PC-3 (cell line): ENCODE results near the gene LBX2. TPM values are rescaled to one million over a fixed set of nuclear protein-coding genes. Genes with fewer than 3 reads are reported as not detected.

ENCODE experiments used
- ATAC-seq: fragments of 200-7000 bp; cut with Tn5 transposase; 2 replicates; pipeline ENCODE4 v1.9.1; 2020; ENCODE audit warnings: mild to moderate bottlenecking, moderate library complexity
- BruUV-seq: library from RNA; stranded (reverse); fragments of 400-500 nt; replicated peaks from 2 replicates; lab custom pipeline; 2021; lab: Mats Ljungman, UMichigan
- CTCF ChIA-PET: fragments of 300-600 bp; sonication (Branson Sonifier 250); formaldehyde crosslinking; loops from one replicate; lab custom pipeline; 2022; ENCODE audit warnings: antibody characterized with exemption; lab: Charles Lee
- POLR2A ChIA-PET: fragments of 300-600 bp; sonication (Branson Sonifier 250); formaldehyde crosslinking; loops from one replicate; lab custom pipeline; 2022; ENCODE audit warnings: antibody characterized with exemption; ENCODE audit not compliant: unreplicated experiment; lab: Charles Lee
- DNase-seq: peaks from one replicate; pipeline ENCODE4 v3.0.0-alpha.2; 2015
- H2AFZ ChIP-seq: fragments of 300-600 bp; sonication (generic); 2 replicates; pipeline ENCODE4 v1.6.0; 2016; ENCODE audit warnings: antibody characterized with exemption, low read length
- H3F3A ChIP-seq: fragments of 300-600 bp; sonication (generic); one replicate; pipeline ENCODE4 v1.6.0; 2017; ENCODE audit warnings: antibody characterized with exemption, low read length, control low read depth, mild to moderate bottlenecking; ENCODE audit not compliant: unreplicated experiment
- H3K27ac ChIP-seq: fragments of 300-600 bp; sonication (generic); 2 replicates; pipeline ENCODE4 v1.5.1; 2016; ENCODE audit warnings: mild to moderate bottlenecking, low read length
- H3K27me3 ChIP-seq: fragments of 300-600 bp; sonication (generic); 2 replicates; pipeline ENCODE4 v1.6.1; 2016; ENCODE audit warnings: low read length, mixed read lengths
- H3K36me3 ChIP-seq: fragments of 300-600 bp; sonication (generic); 2 replicates; pipeline ENCODE4 v1.6.1; 2016; ENCODE audit warnings: low read depth, mixed run types, low read length, mixed read lengths
- H3K4me1 ChIP-seq: fragments of 300-600 bp; sonication (generic); 2 replicates; pipeline ENCODE4 v1.5.1; 2016; ENCODE audit warnings: low read length; ENCODE audit not compliant: insufficient read depth
- H3K4me2 ChIP-seq: fragments of 300-600 bp; sonication (generic); 2 replicates; pipeline ENCODE4 v1.6.0; 2016; ENCODE audit warnings: low read length
- H3K4me3 ChIP-seq: fragments of 300-600 bp; sonication (generic); 2 replicates; pipeline ENCODE4 v1.5.1; 2016; ENCODE audit warnings: mild to moderate bottlenecking, low read length, mixed read lengths
- H3K79me2 ChIP-seq: fragments of 300-600 bp; sonication (generic); 2 replicates; pipeline ENCODE4 v1.6.1; 2017; ENCODE audit warnings: low read length, mixed read lengths
- H3K9ac ChIP-seq: fragments of 300-600 bp; sonication (generic); 2 replicates; pipeline ENCODE4 v1.6.0; 2016; ENCODE audit warnings: mild to moderate bottlenecking, low read length
- H3K9me2 ChIP-seq: fragments of 300-600 bp; sonication (generic); replicated peaks from 2 replicates; pipeline ENCODE4 v1.6.1; 2016; ENCODE audit warnings: mixed run types, low read length, mixed read lengths
- H3K9me3 ChIP-seq: fragments of 300-600 bp; sonication (generic); 2 replicates; pipeline ENCODE4 v1.6.1; 2016; ENCODE audit warnings: low read length, mixed read lengths
- H4K20me1 ChIP-seq: fragments of 300-600 bp; sonication (generic); 2 replicates; pipeline ENCODE4 v1.6.1; 2016; ENCODE audit warnings: low read length, mixed read lengths
- EZH2 ChIP-seq: fragments of 300-600 bp; sonication (generic); IDR thresholded peaks from one replicate; pipeline ENCODE4 v1.6.1; 2017; ENCODE audit warnings: antibody characterized with exemption, mild to moderate bottlenecking, low read length; ENCODE audit not compliant: unreplicated experiment
- EZH2phosphoT487 ChIP-seq: fragments of 300-600 bp; sonication (generic); IDR thresholded peaks from 2 replicates; pipeline ENCODE4 v1.6.1; 2018; ENCODE audit warnings: mild to moderate bottlenecking, antibody characterized with exemption, low read length, borderline replicate concordance
- intact Hi-C: fragments of 100-400 bp; cut with micrococcal nuclease; formaldehyde crosslinking; loops from 2 replicates; pipeline ENCODE4 v1.9.0; 2023
- total RNA-seq: library from RNA; depleted of rRNA; stranded (reverse); fragments of >200 nt; gene quantifications from 2 replicates; pipeline ENCODE4 v1.2.3, GENCODE V29; 2014
- TF ChIP-seq, protein P1 (sequence below): fragments of 300-600 bp; sonication (generic); conservative IDR thresholded peaks from 2 replicates; pipeline ENCODE4 v1.5.1; 2017; ENCODE audit warnings: antibody characterized with exemption, low read depth, mild to moderate bottlenecking, low read length

The LBX2 gene
- total RNA-seq, 1 experiment from 2014 or later, result not detected

DNA sequence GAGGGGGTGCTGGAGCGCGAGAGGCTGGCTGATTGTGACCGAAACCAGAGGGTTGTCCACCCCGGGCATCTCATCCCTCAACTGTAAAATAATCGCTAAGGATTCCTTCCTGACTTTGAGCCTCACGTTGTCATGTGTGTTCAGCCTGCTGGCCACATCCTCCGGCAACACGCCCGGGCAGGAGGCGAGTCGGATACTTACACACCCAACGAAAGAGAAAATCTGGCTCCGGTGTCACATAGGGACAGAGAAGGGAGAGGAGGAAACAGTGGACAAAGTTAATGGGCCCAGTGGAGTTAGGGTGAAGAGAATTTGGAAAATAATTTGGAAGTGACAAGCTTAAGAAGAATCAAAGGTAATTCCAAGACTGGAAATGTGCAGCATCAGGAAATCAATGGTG is 17.2 kb upstream of the LBX2 start:
- H3K4me3 ChIP-seq, result no peak overlapping the region
- 0 out of 2 replicates have a peak, but pooled peaks cover 3% of the 10 kb centered on the region for H3K4me1 ChIP-seq
- ChIA-PET POLR2A (no interaction called here), CTCF (no interaction called here)
- H3K36me3 ChIP-seq, result no peaks in the 10 kb centered on the region
- no TSS peak for BruUV-seq
- H3K27me3 ChIP-seq, result no peaks in the 10 kb centered on the region
- H3K4me2 ChIP-seq, result no peak overlapping the region
- H3K27ac ChIP-seq, result no peak overlapping the region
- H3K79me2 ChIP-seq, result no peaks in the 10 kb centered on the region
- H3K9ac ChIP-seq, result no peak overlapping the region
- no peak for ATAC-seq
- intact Hi-C loops, result no loop called here
- DNase-seq, result no peak
- no peak overlapping the region for H2AFZ ChIP-seq
- TF ChIP-seq EZH2phosphoT487 (no peak), EZH2 (no peak)
- TF ChIP-seq, protein P1, sequence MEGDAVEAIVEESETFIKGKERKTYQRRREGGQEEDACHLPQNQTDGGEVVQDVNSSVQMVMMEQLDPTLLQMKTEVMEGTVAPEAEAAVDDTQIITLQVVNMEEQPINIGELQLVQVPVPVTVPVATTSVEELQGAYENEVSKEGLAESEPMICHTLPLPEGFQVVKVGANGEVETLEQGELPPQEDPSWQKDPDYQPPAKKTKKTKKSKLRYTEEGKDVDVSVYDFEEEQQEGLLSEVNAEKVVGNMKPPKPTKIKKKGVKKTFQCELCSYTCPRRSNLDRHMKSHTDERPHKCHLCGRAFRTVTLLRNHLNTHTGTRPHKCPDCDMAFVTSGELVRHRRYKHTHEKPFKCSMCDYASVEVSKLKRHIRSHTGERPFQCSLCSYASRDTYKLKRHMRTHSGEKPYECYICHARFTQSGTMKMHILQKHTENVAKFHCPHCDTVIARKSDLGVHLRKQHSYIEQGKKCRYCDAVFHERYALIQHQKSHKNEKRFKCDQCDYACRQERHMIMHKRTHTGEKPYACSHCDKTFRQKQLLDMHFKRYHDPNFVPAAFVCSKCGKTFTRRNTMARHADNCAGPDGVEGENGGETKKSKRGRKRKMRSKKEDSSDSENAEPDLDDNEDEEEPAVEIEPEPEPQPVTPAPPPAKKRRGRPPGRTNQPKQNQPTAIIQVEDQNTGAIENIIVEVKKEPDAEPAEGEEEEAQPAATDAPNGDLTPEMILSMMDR, result no peak
- no peaks in the 10 kb centered on the region for H3K9me2 ChIP-seq
- H3K9me3 ChIP-seq, result no peaks in the 10 kb centered on the region
- H3F3A ChIP-seq, result no peaks in the 10 kb centered on the region
- H4K20me1 ChIP-seq, result no peaks in the 10 kb centered on the region

DNA sequence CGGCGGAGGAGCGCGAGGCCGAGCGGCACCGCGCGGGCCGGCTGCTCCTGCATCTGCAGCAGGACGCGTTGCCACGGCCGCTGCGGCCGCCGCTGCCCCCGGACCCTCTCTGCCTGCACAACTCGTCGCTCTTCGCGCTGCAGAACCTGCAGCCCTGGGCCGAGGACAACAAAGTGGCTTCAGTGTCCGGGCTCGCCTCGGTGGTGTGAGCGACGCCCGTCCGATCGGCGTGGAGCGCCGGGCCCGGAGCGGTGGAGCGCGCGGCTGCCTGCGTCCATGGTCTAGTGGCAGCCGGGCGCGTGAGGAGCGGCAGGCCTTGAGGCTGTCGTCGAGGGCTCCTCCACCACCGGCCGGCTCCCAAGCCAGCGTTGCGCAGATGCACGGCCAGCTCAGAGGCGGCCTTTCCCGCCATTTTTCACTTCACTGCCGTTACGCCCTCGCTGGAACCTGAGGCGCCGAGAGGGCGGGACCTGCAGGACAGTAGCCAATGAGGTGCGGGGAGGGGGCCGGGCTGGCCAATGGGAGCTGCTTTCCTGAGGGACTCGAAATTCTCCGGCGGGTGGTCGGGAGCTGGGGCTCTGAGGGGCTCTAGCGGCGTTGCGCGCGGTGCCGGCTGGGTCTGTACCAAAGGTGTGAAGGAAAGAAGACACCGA is 16.7 kb upstream of the LBX2 start:
- no peaks in the 10 kb centered on the region for H4K20me1 ChIP-seq
- no peaks in the 10 kb centered on the region for H3K79me2 ChIP-seq
- H3K36me3 ChIP-seq, result no peaks in the 10 kb centered on the region
- intact Hi-C loops, result no loop called here
- no TSS peak for BruUV-seq
- H3K9ac ChIP-seq, result no peak overlapping the region
- DNase-seq, result no peak
- H3K27ac ChIP-seq, result no peak overlapping the region
- POLR2A ChIA-PET, result no interaction called here
- 0 out of 2 replicates have a peak, but pooled peaks cover 3% of the 10 kb centered on the region for H3K4me1 ChIP-seq
- H3K4me3 ChIP-seq, result no peak overlapping the region
- H3K27me3 ChIP-seq, result no peaks in the 10 kb centered on the region
- TF ChIP-seq EZH2 (no peak), EZH2phosphoT487 (no peak)
- TF ChIP-seq, protein P1, result no peak
- no peak overlapping the region for H3K4me2 ChIP-seq
- H3K9me3 ChIP-seq, result no peaks in the 10 kb centered on the region
- H3F3A ChIP-seq, result no peaks in the 10 kb centered on the region
- no peak for ATAC-seq
- CTCF ChIA-PET, result no interaction called here
- no peaks in the 10 kb centered on the region for H3K9me2 ChIP-seq
- H2AFZ ChIP-seq, result no peak overlapping the region

DNA sequence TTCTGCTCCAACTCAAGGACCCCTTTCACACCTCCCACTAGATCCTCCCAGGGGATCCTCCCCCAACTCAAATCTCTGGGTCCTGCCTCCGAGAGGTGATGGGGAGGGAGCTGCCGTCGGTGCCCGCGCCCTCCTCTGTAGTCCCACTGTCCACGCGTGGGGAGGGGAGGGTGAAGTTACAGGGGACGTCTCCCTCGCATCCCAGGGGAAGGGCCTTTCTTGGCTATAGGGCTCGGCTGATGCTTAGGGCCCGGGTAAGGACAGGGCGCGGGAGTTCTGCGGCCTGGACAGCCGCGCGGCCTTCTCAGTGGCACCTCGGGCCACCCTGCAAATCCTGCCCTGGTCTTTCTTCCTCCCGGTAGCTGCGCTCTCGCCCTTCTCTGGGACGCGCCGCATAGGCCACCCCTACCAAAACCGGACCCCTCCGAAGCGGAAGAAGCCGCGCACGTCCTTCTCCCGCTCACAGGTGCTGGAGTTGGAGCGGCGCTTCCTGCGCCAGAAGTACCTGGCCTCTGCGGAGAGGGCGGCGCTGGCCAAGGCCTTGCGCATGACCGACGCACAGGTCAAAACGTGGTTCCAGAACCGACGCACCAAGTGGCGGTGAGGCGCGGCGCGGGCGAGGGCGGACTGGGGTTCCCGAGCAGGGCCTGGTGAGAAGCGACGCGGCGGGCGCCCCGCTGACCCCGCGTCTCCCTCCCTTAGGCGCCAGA is 16.0 kb upstream of the LBX2 start:
- intact Hi-C loops, result no loop called here
- Histone ChIP-seq H4K20me1 (no peaks in the 10 kb centered on the region), H3K36me3 (no peaks in the 10 kb centered on the region), H3K9me2 (no peaks in the 10 kb centered on the region), H3K27ac (no peak overlapping the region), H2AFZ (no peak overlapping the region), H3K9ac (no peak overlapping the region), H3K27me3 (no peaks in the 10 kb centered on the region), H3K9me3 (no peaks in the 10 kb centered on the region), H3F3A (no peaks in the 10 kb centered on the region), H3K4me1 (0 out of 2 replicates have a peak, but pooled peaks cover 3% of the 10 kb centered on the region), H3K79me2 (no peaks in the 10 kb centered on the region), H3K4me3 (no peak overlapping the region), H3K4me2 (no peak overlapping the region)
- ATAC-seq, result no peak
- TF ChIP-seq EZH2phosphoT487, result no peak
- no peak for TF ChIP-seq EZH2
- TF ChIP-seq, protein P1, result no peak
- no TSS peak for BruUV-seq
- ChIA-PET POLR2A (no interaction called here), CTCF (no interaction called here)
- no peak for DNase-seq
